GM21723 (cell line): ENCODE measurements around the gene CUX1.
"Not testable (repeated sequence)": the region's sequence is repeated elsewhere in the genome, so short reads cannot be mapped to it uniquely, and the experiment has no call there.

Experiments used
- ATAC-seq: cut with Tn5 transposase; IDR thresholded peaks from one replicate; pipeline ENCODE4 v1.9.1; 2021; ENCODE audit warnings: mild to moderate bottlenecking, moderate library complexity; ENCODE audit not compliant: unreplicated experiment

The CUX1 gene

DNA sequence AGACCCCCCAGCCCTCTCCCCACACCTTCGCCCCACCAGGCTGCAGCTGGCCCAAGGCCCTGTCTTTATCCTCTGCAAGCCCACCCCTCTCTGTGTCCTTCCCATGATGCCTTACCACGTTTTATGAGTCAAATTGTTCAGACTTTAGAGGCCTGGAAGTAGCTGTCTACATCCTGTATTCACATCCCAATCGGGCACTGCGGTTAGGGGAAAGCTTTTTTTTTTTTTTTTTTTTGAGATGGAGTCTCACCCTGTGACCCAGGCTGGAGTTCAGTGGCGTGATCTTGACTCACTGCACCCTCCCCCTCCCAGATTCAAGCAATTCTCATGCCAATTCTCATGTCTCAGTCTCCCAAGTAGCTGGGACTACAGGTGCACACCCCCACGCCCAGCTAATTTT lies 347.7 kb downstream of the CUX1 start:
- no peak for ATAC-seq

DNA sequence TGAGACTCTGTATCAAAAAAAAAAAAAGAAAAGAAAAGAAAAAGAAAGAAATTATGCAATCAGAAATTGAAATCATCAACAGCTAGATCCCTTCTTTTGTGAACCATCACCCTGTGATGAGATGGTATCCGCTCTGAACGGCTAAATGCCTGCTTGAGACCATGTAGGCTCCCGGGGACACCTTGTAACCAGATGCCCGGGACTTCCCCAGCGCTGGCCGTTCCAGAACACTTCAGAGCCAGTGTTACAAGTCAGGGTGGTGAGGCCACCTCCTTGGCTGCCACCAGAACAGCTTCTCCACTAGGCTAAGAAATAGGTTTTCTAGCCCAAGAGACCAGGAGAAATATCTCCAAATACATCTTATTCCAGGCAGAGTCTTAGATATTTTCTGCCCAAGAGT lies 349.8 kb downstream of the CUX1 start:
- no peak for ATAC-seq

DNA sequence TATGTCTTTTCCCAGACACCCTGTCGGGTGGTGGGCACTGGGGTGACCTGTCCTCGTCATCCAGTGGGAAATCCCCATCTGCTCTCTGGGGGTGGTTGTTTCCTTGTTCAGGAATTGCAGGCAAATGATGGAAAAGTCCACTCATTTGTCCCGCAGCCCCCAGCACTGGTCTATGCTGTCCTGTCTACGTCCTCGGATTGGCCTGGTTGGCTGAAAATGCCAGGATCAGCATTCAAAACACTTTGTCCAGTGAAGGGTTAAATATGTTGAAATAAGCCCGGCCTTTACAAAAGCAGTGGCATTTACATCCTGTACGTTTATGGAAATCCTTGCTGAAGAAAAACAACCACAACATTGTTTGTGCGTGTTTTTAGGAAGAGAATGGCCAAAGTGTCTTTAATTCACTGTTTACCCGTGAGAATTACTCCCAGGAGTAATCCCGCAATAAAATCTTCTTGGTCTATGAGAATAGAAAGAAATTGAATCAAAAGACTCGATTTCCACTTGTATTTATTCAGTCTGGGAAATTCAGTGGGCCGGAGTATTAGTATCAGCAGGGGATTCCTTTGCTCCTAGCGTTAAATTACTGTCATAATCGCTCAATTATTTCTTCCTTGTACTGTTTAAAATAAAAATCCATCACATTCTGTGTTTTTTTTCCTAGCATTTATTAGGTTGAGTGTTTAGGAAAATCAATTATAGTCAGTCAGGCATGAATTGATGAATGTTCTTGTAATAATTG lies 352.4 kb downstream of the CUX1 start:
- ATAC-seq: no peak

DNA sequence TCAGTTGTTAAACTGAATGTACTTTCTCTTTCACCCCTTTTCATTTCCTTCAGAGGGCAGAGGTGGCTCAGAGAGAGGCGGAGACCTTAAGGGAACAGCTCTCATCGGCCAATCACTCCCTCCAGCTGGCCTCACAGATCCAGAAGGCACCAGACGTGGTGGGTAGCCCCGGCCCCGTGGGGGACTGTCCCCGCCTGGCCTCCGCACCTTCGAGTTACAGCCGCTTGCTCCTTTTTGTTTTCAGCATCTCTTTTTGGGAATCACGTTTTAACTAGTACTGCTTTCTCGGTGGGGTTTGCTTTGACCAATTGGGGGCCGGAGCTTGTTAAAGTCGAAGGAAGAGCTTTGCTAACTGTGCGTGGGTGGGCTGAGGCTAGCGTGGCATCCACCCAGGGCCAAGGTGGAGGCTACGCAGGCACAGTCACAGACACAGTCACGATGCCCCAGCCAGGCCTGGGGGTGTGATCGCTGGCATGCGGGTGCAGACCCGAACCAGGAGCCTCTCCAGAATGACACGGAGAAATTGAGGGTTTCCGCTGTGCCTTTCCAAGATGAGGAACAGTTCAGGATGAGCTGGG lies 353.1 kb downstream of the CUX1 start:
- no peak for ATAC-seq

DNA sequence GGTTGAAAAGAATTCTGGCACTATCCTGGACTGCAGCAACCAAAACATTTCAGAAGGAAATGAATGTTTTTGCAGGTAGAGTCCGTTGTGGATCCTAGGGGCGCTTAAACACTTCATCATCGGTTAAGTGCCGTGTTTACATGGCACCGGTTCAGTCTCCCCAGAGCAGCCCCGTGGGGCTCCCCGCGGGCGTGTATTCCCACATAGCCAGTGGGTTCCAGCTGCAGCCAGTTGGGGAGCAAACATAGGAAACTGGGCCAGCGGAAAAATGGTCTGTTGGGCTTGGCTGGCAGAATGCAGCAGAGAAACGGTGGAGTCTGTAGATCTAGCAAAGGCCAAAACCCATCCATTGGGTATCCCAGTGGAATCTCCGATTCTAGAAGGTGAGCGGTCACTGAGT lies 356.2 kb downstream of the CUX1 start:
- no peak for ATAC-seq

DNA sequence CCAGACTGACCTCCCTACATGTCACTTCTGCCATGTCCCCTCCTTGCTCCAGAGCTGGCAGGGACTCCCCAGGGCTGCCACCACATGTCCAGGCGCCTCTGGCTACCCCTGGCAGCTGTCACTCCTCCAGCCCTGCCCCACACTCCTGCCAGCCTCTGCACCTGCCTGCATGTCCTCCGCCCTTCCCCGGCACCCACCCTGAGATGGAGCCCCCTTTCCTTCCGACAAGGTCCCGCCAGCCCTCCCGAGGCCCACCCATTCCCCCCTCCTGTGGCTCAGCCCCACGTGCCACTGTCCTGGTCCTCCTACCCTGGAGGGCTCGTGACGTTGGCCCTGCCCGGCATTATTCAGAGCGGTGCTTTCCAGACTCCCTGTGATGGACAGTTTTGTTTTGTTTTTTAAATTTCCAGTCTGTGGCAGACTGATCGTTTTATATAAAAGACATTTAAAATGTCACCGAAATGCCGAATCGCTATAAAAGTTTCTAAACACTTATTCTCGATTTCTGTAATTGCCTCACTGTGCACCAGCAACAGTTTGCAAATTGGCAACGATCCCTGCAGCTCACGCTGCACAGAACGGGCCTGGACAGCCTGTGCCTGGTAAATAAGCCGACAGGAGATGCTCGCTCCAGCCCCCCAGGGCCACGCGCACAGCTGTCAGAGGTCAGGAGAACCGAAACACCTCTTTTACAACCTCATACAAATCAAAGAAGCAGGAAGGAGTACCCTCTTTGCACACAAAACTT lies 358.2 kb downstream of the CUX1 start:
- no peak for ATAC-seq

DNA sequence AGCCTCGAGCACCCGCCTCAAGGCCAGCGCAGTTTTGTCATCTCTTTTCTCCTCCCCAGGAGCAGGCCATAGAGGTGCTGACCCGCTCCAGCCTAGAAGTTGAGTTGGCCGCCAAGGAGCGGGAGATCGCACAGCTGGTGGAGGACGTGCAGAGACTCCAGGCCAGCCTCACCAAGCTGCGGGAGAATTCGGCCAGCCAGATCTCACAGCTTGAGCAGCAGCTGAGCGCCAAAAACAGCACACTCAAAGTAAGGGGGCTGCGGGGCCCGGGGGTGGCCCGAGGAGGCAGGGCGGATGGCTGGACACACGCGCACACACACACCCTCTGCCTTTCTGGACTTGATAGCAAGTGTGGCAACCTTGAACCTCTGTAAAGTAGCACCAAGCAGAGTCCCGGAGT lies 361.0 kb downstream of the CUX1 start:
- ATAC-seq: no peak

DNA sequence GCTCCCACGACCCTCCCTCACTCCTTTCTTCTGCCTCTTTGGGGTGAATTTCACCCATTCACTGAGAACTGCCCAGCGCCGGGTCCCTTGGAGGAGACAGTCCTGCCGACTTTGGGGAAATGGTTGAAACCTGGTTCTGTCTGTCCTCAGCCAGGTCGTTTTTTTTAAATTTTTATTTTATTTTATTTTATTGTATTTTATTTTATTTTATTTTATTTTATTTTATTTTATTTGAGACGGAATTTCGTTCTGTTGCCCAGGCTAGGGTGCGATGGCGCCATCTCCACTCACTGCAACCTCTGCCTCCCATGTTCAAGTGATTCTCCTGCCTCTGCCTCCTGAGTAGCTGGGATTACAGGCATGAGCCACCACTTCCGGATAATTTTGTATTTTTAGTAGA lies 363.3 kb downstream of the CUX1 start:
- ATAC-seq: no peak

DNA sequence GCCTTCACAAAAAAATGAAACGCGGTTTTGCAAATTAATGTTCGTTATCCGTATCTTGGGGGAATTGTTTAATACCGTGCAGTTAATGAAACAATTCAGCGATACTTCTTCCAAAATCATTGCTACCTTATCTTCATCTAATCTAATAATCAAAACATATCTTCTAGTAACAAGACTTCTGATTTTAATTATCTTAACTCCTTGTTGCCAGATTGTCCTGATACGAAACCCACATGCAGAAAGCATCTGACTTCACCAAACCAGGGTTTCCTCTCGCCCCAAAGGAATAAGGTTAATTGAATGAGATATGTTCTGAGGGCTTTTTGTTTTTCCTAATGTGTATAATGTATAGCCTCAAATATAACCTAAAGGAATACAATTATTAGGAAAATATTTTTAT lies 364.1 kb downstream of the CUX1 start:
- no peak for ATAC-seq

DNA sequence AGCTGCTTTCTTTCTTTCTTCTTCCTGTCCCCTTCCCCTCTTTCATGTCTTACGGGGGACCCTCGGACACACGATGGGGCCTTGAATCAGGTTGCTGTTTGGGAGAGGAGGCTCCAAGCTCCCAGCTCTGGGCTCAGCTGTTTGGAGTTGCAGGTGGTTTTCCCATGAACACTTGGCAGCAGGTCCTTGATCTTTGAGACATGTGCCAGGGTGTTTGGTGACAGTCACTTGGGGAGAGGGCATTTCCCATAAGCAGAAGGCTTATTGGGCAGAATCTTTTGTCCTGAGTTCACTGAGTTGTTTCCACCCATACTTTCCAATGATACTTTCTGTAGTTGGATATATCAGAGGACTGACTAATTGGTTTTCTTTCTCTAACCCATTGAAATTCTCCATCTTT lies 364.6 kb downstream of the CUX1 start:
- ATAC-seq: no peak

DNA sequence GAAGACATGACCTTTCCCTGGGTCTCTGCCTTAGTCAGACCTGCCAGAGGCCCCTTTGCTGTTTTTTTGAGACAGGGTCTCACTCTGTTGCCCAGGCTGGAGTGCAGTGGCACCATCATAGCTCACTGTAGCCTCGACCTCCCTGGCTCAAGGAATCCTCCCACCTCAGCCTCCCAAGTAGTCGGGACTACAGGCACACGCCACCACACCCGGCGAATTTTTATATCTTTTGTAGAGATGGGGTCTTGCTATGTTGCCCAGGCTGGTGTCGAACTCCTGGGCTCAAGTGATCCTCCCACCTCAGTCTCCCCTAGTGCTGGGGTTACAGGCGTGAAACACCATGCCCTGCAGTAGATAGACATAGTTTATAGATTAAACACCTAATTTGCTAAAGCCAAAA lies 366.4 kb downstream of the CUX1 start:
- not testable (repeated sequence) for ATAC-seq

DNA sequence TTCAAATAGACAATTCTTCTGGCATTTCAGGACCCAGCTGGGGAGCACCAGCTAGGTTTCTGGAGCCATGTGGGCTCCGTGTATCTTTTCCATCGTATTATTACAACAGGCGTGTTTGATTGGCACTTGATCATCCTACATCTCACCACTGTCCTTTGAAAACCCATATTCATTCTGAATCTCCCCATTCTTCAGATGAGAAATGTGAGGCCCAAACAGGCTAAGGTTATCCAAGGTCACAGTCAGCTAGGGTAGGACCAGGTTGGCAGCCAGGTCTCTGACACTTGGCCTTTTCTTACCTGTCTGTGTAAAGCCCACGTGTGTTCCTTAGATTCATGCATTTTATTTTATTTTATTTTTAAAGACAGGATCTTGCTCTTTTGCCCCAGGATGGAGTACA lies 366.9 kb downstream of the CUX1 start:
- no peak for ATAC-seq

DNA sequence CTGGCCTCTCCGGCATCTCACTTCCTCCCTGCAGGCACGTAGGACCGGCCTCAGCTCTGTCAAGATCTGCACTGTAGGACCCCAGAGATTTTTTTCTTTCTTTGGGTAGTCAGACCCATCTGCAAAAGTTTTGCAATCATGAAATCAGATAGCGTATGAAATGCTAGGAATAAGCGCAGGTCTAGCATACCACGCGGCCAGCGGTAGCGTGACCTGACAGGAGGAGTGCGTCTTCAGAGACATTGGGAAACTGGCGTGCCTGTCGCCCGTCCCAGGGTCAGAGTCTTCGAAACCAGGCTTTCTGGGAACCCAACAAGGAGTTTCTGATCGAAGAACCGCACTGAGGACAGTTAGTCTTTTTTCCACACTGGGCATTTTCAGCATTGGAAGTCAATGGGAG lies 368.4 kb downstream of the CUX1 start:
- ATAC-seq: no peak

DNA sequence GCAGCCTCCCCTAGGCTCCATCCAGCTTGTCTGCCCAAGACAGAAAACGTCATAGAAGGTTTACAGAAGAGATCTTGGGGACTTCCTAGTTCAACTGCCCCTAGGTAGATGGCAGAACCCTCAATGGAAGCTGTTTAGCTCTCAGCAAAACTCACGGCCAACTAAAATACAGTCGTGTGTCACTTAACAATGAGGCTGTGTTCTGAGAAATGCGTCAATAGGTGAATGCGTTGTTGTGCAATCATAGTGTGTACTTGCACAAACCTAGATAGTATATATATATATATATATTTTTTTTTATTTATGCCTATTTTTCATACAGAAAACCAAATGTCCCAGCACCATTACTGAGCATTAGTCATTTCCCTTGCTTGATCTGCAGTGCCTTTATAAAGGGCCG lies 368.9 kb downstream of the CUX1 start:
- ATAC-seq: no peak

DNA sequence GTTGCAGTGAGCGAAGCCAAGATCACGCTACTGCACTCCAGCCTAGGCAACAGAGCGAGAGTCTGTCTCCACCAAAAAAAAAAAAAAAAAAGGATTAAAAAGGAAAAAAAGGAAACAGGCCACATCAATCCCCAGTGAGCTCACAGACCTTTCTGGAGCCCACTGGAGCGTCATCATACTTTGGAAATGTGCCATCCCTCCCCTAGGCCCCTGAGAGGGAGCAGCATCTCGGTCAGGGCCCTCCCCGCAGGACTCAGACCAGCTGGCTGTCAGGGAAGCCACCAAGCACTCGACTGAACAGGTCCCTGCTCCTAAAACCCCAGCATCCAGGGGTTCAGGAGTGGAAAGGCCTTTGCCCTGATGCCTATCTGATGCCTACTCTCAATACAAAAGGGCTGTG lies 371.3 kb downstream of the CUX1 start:
- ATAC-seq: no peak

DNA sequence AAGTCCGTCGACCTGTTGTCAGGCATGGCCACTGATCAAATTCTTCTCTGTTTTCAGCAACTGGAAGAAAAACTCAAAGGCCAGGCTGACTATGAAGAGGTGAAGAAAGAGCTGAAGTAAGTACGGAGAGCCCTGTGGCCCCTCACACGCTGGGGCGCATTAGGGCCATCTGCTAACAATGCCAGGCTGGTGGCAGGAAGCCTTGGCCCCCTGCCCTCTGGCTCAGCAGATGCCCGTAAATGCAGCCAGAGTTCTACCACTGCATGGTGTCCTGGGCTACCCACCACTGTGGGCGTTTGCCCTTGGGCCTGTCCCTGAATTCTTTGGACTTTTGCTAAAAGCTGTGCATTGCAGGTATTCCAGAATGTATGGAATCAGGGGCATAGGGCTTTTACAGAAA lies 372.3 kb downstream of the CUX1 start:
- ATAC-seq: no peak

DNA sequence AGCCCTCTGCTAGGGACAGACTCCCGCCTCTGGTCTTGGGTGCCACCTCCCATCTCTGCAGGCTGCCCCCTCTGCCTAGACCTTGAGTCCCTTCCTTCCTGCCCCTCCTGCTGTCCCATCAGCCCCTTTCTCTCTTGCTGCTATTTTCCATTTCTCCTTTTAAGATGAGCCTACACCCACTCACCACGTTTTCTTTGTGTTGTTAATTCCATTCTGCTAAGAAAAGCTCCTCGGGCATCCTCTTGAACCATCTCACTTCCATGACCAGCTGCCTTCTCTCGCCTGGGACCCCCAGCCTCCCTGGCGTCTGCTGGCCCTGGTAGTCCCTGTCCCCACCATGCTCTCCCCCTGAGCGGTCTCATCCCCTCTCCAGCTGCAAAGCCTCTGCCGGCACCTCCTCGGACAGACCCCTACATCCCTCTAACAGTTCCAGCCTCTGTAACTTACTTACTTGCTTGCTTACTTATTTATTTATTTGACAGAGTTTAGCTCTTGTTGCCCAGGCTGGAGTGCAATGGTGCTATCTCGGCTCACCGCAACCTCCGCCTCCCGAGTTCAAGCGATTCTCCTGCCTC lies 373.4 kb downstream of the CUX1 start:
- ATAC-seq: no peak

DNA sequence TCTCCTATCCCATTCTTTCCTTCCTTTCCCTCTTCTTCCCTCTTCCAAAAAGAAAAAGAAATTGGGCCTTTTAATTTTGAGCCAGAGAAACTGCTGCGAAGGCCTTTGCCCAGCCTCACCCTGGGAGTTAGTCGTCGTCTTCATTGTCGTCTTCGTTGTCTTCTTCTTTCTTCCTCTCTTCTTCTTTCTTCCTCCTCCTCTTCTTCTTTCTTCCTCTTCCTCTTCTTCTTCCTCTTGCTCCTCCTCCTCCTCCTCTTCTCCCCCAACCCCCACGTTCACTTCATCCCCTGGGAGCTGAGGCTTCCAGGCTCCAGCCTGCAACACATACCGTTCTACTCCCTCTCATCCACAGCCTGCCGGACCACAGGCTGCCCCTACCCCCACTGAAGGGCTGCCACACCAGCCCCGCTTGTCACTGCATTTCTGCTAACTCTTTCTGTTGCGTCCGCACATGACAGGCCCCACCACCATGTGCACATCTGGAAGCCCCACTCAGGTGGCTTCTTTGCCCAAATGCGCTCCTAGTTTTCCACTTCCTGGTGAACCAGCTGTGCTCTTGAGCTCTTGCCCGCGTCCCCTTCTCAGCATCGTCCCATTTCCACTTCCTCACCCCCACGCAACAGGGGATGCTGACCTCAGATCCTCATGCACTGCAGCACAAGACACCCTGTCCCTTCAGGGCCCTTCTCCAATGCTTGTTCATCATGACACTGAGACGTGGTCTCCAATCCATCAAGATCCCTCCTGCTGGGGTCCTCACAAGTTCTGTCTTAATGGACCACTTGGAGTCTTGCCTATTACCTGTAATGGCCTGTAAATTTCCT lies 374.3 kb downstream of the CUX1 start:
- ATAC-seq: no peak

DNA sequence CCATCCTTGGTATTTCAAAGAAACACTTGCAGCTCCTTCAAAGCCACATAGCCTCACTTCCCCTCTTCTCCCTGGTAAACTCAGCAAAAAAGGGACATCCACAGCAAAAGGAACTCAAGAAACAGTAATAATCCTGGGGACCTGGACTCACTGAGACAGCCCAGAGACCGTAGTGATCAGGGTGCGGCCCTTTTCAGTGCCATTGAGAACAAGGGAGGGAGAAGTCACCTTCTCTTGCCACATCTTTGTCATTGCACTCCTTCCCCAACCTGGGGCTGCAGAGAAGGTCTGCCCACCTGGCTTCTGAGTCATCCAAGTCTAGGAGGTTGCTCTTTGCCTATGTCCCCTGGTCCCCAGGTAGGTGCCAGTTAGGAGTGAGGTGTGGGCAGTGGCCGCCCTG lies 375.4 kb downstream of the CUX1 start:
- ATAC-seq: no peak

DNA sequence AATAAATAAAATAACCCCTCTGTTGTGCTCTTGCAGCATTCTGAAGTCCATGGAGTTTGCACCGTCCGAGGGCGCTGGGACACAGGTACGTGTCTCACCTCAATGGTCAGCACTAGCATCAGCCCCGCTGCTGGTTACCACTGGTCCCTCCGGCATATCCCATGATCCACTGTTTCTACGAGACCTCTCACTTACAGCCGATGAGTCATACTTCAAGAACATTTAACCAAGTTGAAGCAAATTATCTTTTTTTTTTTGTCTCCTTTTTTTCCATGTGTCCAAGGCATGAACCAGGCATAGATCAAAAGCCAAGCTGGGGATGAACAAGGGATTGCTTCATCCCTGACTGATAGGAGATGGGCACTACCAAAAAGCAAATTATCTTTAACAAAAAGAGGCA lies 376.4 kb downstream of the CUX1 start:
- no peak for ATAC-seq

DNA sequence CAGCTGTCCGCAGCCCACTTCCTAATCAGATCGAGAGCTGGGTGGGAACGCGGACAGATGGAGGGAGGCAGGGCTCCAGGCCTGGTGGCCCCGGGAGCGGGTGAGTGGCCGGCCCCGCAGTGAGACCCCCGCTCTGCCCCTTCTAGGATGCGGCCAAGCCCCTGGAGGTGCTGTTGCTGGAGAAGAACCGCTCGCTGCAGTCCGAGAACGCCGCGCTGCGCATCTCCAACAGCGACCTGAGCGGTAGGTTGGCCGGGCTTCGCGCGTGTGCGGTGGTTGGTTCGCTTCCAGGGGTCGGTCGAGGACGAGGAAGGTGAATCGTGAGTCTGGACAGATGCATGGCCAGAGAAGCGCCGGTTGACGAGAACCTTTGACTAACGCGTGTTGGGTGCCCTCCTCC lies 377.9 kb downstream of the CUX1 start:
- ATAC-seq: no peak
